CD4-positive, alpha-beta T cell treated with Interferon alpha-2 for 1 hour (primary cell): ENCODE results near the gene CTR9.

Source experiments
- DNase-seq, 2 donors: peaks; one replicate each; pipeline ENCODE4 v3.0.0-alpha.2; 2020 to 2022

CTR9 gene

DNA sequence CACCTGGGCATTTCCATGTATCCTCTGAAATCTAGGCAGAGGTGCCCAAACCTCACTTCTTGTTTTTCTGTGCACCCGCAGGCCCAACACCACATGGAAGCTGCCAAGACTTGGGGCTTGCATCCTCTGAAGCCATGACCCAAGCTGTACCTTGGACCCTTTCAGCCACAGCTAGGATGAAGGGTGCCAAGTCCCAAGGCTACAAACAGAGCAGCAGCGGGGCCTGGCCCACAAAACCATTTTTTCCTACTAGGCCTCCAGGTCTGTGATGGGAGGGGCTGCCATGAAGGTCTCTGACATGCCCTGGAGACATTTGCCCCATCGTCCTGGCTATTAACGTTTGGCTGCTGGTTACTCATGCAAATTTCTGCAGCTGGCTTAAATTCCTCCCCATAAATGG, 78.1 kb downstream of the CTR9 start:
- no peak for DNase-seq
